ENCODE measurements around the gene TFDP2. TPM values are rescaled to one million over a fixed set of nuclear protein-coding genes. Genes with fewer than 3 reads are reported as not detected.
A peak's percentile ranks its signal among the peaks of the same experiment; 100 is the strongest.
"Not testable (repeated sequence)": the region's sequence is repeated elsewhere in the genome, so short reads cannot be mapped to it uniquely, and the experiment has no call there.

TFDP2 gene
- total RNA-seq, 1 experiment from 2014 or later: 27.9 TPM

- in situ Hi-C loops (cut with HindIII; ENCODE audit: low pct_unique_long_range_greater_than_20kb, low sequenced_read_pairs): no loop called here
- no peak for DNase-seq (ENCODE audit: low read depth)
These were observed 113.9 kb downstream of the TFDP2 start for GRCh38 chr3:142035308-142035922.

- no peak for DNase-seq (ENCODE audit: low read depth)
- in situ Hi-C loops (cut with HindIII; ENCODE audit: low pct_unique_long_range_greater_than_20kb, low sequenced_read_pairs): no loop called here
These were observed 116.1 kb downstream of the TFDP2 start for GRCh38 chr3:142033292-142033691.

GRCh38 chr3:142031575-142031974 lies 117.8 kb downstream of the TFDP2 start:
- no peak for DNase-seq (ENCODE audit: low read depth)
- in situ Hi-C loops (cut with HindIII; ENCODE audit: low pct_unique_long_range_greater_than_20kb, low sequenced_read_pairs): no loop called here

- in situ Hi-C loops (cut with HindIII; ENCODE audit: low pct_unique_long_range_greater_than_20kb, low sequenced_read_pairs): no loop called here
- no peak for DNase-seq (ENCODE audit: low read depth)
These were observed 119.6 kb downstream of the TFDP2 start for GRCh38 chr3:142029791-142030190.

GRCh38 chr3:142029052-142029642 lies 120.2 kb downstream of the TFDP2 start:
- in situ Hi-C loops (cut with HindIII; ENCODE audit: low pct_unique_long_range_greater_than_20kb, low sequenced_read_pairs): no loop called here
- no peak for DNase-seq (ENCODE audit: low read depth)

- DNase-seq (ENCODE audit: low read depth): peak; percentile 53
- in situ Hi-C loops (cut with HindIII; ENCODE audit: low pct_unique_long_range_greater_than_20kb, low sequenced_read_pairs): no loop called here
These were observed 121.0 kb downstream of the TFDP2 start for GRCh38 chr3:142028243-142028777.

- in situ Hi-C loops (cut with HindIII; ENCODE audit: low pct_unique_long_range_greater_than_20kb, low sequenced_read_pairs): no loop called here
- DNase-seq (ENCODE audit: low read depth): peak; percentile 12
These were observed 121.6 kb downstream of the TFDP2 start for GRCh38 chr3:142027735-142028134.

GRCh38 chr3:142027300-142027699 lies 122.0 kb downstream of the TFDP2 start:
- DNase-seq (ENCODE audit: low read depth): no peak
- in situ Hi-C loops (cut with HindIII; ENCODE audit: low pct_unique_long_range_greater_than_20kb, low sequenced_read_pairs): no loop called here

- in situ Hi-C loops (cut with HindIII; ENCODE audit: low pct_unique_long_range_greater_than_20kb, low sequenced_read_pairs): no loop called here
These were observed 123.0 kb downstream of the TFDP2 start for GRCh38 chr3:142026333-142026732.

GRCh38 chr3:142022381-142022780 lies 127.0 kb downstream of the TFDP2 start:
- DNase-seq (ENCODE audit: low read depth): peak; percentile 30
- in situ Hi-C loops (cut with HindIII; ENCODE audit: low pct_unique_long_range_greater_than_20kb, low sequenced_read_pairs): no loop called here

More at GRCh38 chr3:142026333-142026732, 123.0 kb downstream of the TFDP2 start:
- no peak for DNase-seq (ENCODE audit: low read depth)

GRCh38 chr3:142021127-142021526 lies 128.2 kb downstream of the TFDP2 start:
- in situ Hi-C loops (cut with HindIII; ENCODE audit: low pct_unique_long_range_greater_than_20kb, low sequenced_read_pairs): no loop called here
- DNase-seq (ENCODE audit: low read depth): no peak

GRCh38 chr3:142019794-142020320 lies 129.5 kb downstream of the TFDP2 start:
- peak; percentile 63 for DNase-seq (ENCODE audit: low read depth)
- in situ Hi-C loops (cut with HindIII; ENCODE audit: low pct_unique_long_range_greater_than_20kb, low sequenced_read_pairs): no loop called here

GRCh38 chr3:142013993-142014392 lies 135.4 kb downstream of the TFDP2 start:
- no peak for DNase-seq (ENCODE audit: low read depth)
- in situ Hi-C loops (cut with HindIII; ENCODE audit: low pct_unique_long_range_greater_than_20kb, low sequenced_read_pairs): no loop called here

- DNase-seq (ENCODE audit: low read depth): no peak
- in situ Hi-C loops (cut with HindIII; ENCODE audit: low pct_unique_long_range_greater_than_20kb, low sequenced_read_pairs): no loop called here
These were observed 135.9 kb downstream of the TFDP2 start for GRCh38 chr3:142013326-142013980.

- in situ Hi-C loops (cut with HindIII; ENCODE audit: low pct_unique_long_range_greater_than_20kb, low sequenced_read_pairs): no loop called here
- DNase-seq (ENCODE audit: low read depth): no peak
These were observed 140.3 kb downstream of the TFDP2 start for GRCh38 chr3:142009029-142009428.

- in situ Hi-C loops (cut with HindIII; ENCODE audit: low pct_unique_long_range_greater_than_20kb, low sequenced_read_pairs): no loop called here
- peak; percentile 50 for DNase-seq (ENCODE audit: low read depth)
These were observed 141.5 kb downstream of the TFDP2 start for GRCh38 chr3:142007710-142008399.

GRCh38 chr3:142004957-142005356 lies 144.4 kb downstream of the TFDP2 start:
- DNase-seq (ENCODE audit: low read depth); in situ Hi-C loops (cut with HindIII; ENCODE audit: low pct_unique_long_range_greater_than_20kb, low sequenced_read_pairs): not testable (repeated sequence)

- DNase-seq (ENCODE audit: low read depth): no peak
- in situ Hi-C loops (cut with HindIII; ENCODE audit: low pct_unique_long_range_greater_than_20kb, low sequenced_read_pairs): no loop called here
These were observed 145.3 kb downstream of the TFDP2 start for GRCh38 chr3:142004025-142004424.

GRCh38 chr3:142003291-142003690 lies 146.1 kb downstream of the TFDP2 start:
- DNase-seq (ENCODE audit: low read depth): no peak
- in situ Hi-C loops (cut with HindIII; ENCODE audit: low pct_unique_long_range_greater_than_20kb, low sequenced_read_pairs): no loop called here

Data from Caki2 (cell line).